PC-3 (cell line): ENCODE results near the gene FOXQ1. TPM values are rescaled to one million over a fixed set of nuclear protein-coding genes. Genes with fewer than 3 reads are reported as not detected.
"Not testable (repeated sequence)": the region's sequence is repeated elsewhere in the genome, so short reads cannot be mapped to it uniquely, and the experiment has no call there.

Experiments
- ATAC-seq: fragments of 200-7000 bp; cut with Tn5 transposase; 2 replicates; pipeline ENCODE4 v1.9.1; 2020; ENCODE audit warnings: mild to moderate bottlenecking, moderate library complexity
- BruUV-seq: library from RNA; stranded (reverse); fragments of 400-500 nt; replicated peaks from 2 replicates; lab custom pipeline; 2021; lab: Mats Ljungman, UMichigan
- CTCF ChIA-PET: fragments of 300-600 bp; sonication (Branson Sonifier 250); formaldehyde crosslinking; loops from one replicate; lab custom pipeline; 2022; ENCODE audit warnings: antibody characterized with exemption; lab: Charles Lee
- POLR2A ChIA-PET: fragments of 300-600 bp; sonication (Branson Sonifier 250); formaldehyde crosslinking; loops from one replicate; lab custom pipeline; 2022; ENCODE audit warnings: antibody characterized with exemption; ENCODE audit not compliant: unreplicated experiment; lab: Charles Lee
- DNase-seq: peaks from one replicate; pipeline ENCODE4 v3.0.0-alpha.2; 2015
- H2AFZ ChIP-seq: fragments of 300-600 bp; sonication (generic); 2 replicates; pipeline ENCODE4 v1.6.0; 2016; ENCODE audit warnings: antibody characterized with exemption, low read length
- H3F3A ChIP-seq: fragments of 300-600 bp; sonication (generic); one replicate; pipeline ENCODE4 v1.6.0; 2017; ENCODE audit warnings: antibody characterized with exemption, low read length, control low read depth, mild to moderate bottlenecking; ENCODE audit not compliant: unreplicated experiment
- H3K27ac ChIP-seq: fragments of 300-600 bp; sonication (generic); 2 replicates; pipeline ENCODE4 v1.5.1; 2016; ENCODE audit warnings: mild to moderate bottlenecking, low read length
- H3K27me3 ChIP-seq: fragments of 300-600 bp; sonication (generic); 2 replicates; pipeline ENCODE4 v1.6.1; 2016; ENCODE audit warnings: low read length, mixed read lengths
- H3K36me3 ChIP-seq: fragments of 300-600 bp; sonication (generic); 2 replicates; pipeline ENCODE4 v1.6.1; 2016; ENCODE audit warnings: low read depth, mixed run types, low read length, mixed read lengths
- H3K4me1 ChIP-seq: fragments of 300-600 bp; sonication (generic); 2 replicates; pipeline ENCODE4 v1.5.1; 2016; ENCODE audit warnings: low read length; ENCODE audit not compliant: insufficient read depth
- H3K4me2 ChIP-seq: fragments of 300-600 bp; sonication (generic); 2 replicates; pipeline ENCODE4 v1.6.0; 2016; ENCODE audit warnings: low read length
- H3K4me3 ChIP-seq: fragments of 300-600 bp; sonication (generic); 2 replicates; pipeline ENCODE4 v1.5.1; 2016; ENCODE audit warnings: mild to moderate bottlenecking, low read length, mixed read lengths
- H3K79me2 ChIP-seq: fragments of 300-600 bp; sonication (generic); 2 replicates; pipeline ENCODE4 v1.6.1; 2017; ENCODE audit warnings: low read length, mixed read lengths
- H3K9ac ChIP-seq: fragments of 300-600 bp; sonication (generic); 2 replicates; pipeline ENCODE4 v1.6.0; 2016; ENCODE audit warnings: mild to moderate bottlenecking, low read length
- H3K9me2 ChIP-seq: fragments of 300-600 bp; sonication (generic); replicated peaks from 2 replicates; pipeline ENCODE4 v1.6.1; 2016; ENCODE audit warnings: mixed run types, low read length, mixed read lengths
- H3K9me3 ChIP-seq: fragments of 300-600 bp; sonication (generic); 2 replicates; pipeline ENCODE4 v1.6.1; 2016; ENCODE audit warnings: low read length, mixed read lengths
- H4K20me1 ChIP-seq: fragments of 300-600 bp; sonication (generic); 2 replicates; pipeline ENCODE4 v1.6.1; 2016; ENCODE audit warnings: low read length, mixed read lengths
- CTCF ChIP-seq: fragments of 300-600 bp; sonication (generic); conservative IDR thresholded peaks from 2 replicates; pipeline ENCODE4 v1.5.1; 2017; ENCODE audit warnings: antibody characterized with exemption, low read depth, mild to moderate bottlenecking, low read length
- EZH2 ChIP-seq: fragments of 300-600 bp; sonication (generic); IDR thresholded peaks from one replicate; pipeline ENCODE4 v1.6.1; 2017; ENCODE audit warnings: antibody characterized with exemption, mild to moderate bottlenecking, low read length; ENCODE audit not compliant: unreplicated experiment
- EZH2phosphoT487 ChIP-seq: fragments of 300-600 bp; sonication (generic); IDR thresholded peaks from 2 replicates; pipeline ENCODE4 v1.6.1; 2018; ENCODE audit warnings: mild to moderate bottlenecking, antibody characterized with exemption, low read length, borderline replicate concordance
- intact Hi-C: fragments of 100-400 bp; cut with micrococcal nuclease; formaldehyde crosslinking; loops from 2 replicates; pipeline ENCODE4 v1.9.0; 2023
- total RNA-seq: library from RNA; depleted of rRNA; stranded (reverse); fragments of >200 nt; gene quantifications from 2 replicates; pipeline ENCODE4 v1.2.3, GENCODE V29; 2014

The FOXQ1 gene
- total RNA-seq, 1 experiment from 2014 or later = 7.5 TPM

- no peak for DNase-seq
- POLR2A ChIA-PET = no interaction called here
- no peaks in the 10 kb centered on the region for H3K79me2 ChIP-seq
- no peak overlapping the region for H3K4me3 ChIP-seq
- H3K4me1 ChIP-seq = no peaks in the 10 kb centered on the region
- no peak overlapping the region for H2AFZ ChIP-seq
- no peak for TF ChIP-seq EZH2phosphoT487
- no peak for TF ChIP-seq CTCF
- no peak for TF ChIP-seq EZH2
- CTCF ChIA-PET = no interaction called here
- H3K27ac ChIP-seq = no peak overlapping the region
- H3K36me3 ChIP-seq = no peaks in the 10 kb centered on the region
- intact Hi-C loops = no loop called here
- H3K9me3 ChIP-seq = 0 out of 2 replicates have a peak, but pooled peaks cover 17% of the 10 kb centered on the region
- BruUV-seq = no TSS peak
- no peak for ATAC-seq
- H3F3A ChIP-seq = no peaks in the 10 kb centered on the region
- no peak overlapping the region for H3K4me2 ChIP-seq
- H3K27me3 ChIP-seq = peaks cover 33% of the 10 kb centered on the region
- H3K9me2 ChIP-seq = no peaks in the 10 kb centered on the region
- H3K9ac ChIP-seq = no peak overlapping the region
- no peaks in the 10 kb centered on the region for H4K20me1 ChIP-seq
These were observed 37.8 kb downstream of the FOXQ1 start for GRCh38 chr6:1349655-1350054.

DNA sequence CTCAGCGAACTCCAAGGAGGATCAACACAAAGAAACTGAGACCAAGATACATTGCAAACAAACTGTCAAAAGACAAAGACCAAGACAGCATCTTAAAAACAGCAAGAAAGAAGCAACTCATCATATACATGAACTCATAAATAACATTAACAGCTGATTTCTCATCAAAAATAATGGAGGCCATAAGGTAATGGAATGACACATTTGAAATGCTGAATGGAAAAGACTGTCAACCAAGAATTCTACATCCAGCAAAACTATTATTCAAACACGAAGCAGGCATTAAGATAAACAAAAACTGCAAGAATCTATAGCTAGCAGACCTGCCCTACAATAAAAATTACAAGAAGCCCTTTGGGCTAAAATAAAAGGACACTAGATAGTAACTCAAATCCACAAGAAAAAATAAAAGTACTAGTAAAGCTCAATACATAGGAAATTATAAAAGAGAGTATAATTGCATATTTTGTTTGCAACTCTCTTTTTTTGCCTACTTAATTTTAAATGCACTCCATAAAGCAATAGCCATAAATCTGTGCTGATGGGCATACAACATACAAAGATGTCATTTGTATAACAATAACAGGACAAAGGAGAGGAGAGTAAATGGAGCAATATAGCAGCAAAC lies 39.6 kb downstream of the FOXQ1 start:
- Histone ChIP-seq H3K36me3 (no peaks in the 10 kb centered on the region), H3F3A (no peaks in the 10 kb centered on the region), H3K9me3 (0 out of 2 replicates have a peak, but pooled peaks cover 17% of the 10 kb centered on the region), H3K27me3 (peaks cover 24% of the 10 kb centered on the region; the same call in 1 of the 2 replicates), H3K27ac (no peak overlapping the region), H4K20me1 (no peaks in the 10 kb centered on the region), H2AFZ (no peak overlapping the region), H3K4me3 (no peak overlapping the region), H3K4me2 (no peak overlapping the region), H3K79me2 (no peaks in the 10 kb centered on the region), H3K4me1 (no peaks in the 10 kb centered on the region), H3K9me2 (no peaks in the 10 kb centered on the region), H3K9ac (no peak overlapping the region)
- no peak for ATAC-seq
- ChIA-PET POLR2A (no interaction called here), CTCF (no interaction called here)
- BruUV-seq = no TSS peak
- no peak for DNase-seq
- TF ChIP-seq CTCF = no peak
- TF ChIP-seq EZH2 = no peak
- TF ChIP-seq EZH2phosphoT487 = no peak
- intact Hi-C loops = no loop called here

GRCh38 chr6:1355068-1355467 lies 43.2 kb downstream of the FOXQ1 start:
- H3K9ac ChIP-seq, H3K4me1 ChIP-seq, H3K36me3 ChIP-seq, H3K4me3 ChIP-seq, H2AFZ ChIP-seq, BruUV-seq, H3K9me2 ChIP-seq, H3K79me2 ChIP-seq, H3K27ac ChIP-seq, intact Hi-C loops, H3F3A ChIP-seq, H3K4me2 ChIP-seq, H4K20me1 ChIP-seq, DNase-seq, ATAC-seq: not testable (repeated sequence)
- ChIA-PET POLR2A (interaction anchor here (0.5 kb wide), 1 partner anchor 10 kb away, joined by 3 read pairs; no protein-coding TSS in a partner anchor), CTCF (interaction anchor here (0.6 kb wide), 1 partner anchor 519 kb away, joined by 3 read pairs; no protein-coding TSS in a partner anchor)
- Histone ChIP-seq H3K27me3 (peaks cover 23% of the 10 kb centered on the region; the same call in 1 of the 2 replicates), H3K9me3 (0 out of 2 replicates have a peak, but pooled peaks cover 17% of the 10 kb centered on the region)

DNA sequence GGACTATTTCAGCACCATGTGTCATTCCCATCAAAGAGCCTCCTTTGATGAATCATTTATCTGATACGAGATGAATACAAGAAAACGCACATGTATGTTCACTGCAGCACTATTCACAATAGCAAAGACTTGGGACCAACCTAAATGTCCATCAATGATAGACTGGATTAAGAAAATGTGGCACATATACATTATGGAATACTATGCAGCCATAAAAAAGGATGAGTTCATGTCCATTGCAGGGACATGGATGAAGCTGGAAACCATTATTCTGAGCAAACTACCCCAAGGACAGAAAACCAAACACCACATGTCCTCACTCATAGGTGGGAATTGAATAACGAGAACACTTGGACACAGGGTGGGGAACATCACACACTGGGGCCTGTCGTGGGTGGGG lies 49.8 kb downstream of the FOXQ1 start:
- H4K20me1 ChIP-seq, H3K36me3 ChIP-seq, H3K4me1 ChIP-seq, H3F3A ChIP-seq, H3K4me2 ChIP-seq, H3K27ac ChIP-seq, H3K9ac ChIP-seq, H3K9me3 ChIP-seq, DNase-seq, ATAC-seq, intact Hi-C loops, H3K9me2 ChIP-seq, BruUV-seq, POLR2A ChIA-PET, H2AFZ ChIP-seq, H3K79me2 ChIP-seq, H3K4me3 ChIP-seq, CTCF ChIA-PET: not testable (repeated sequence)
- H3K27me3 ChIP-seq = peaks cover 53% of the 10 kb centered on the region
